Renal cortex interstitium (tissue), 11 donors: ENCODE data around the gene PRRT1B. TPM values are rescaled to one million over a fixed set of nuclear protein-coding genes. Genes with fewer than 3 reads are reported as not detected.

ENCODE experiments used
- DNase-seq, 11 donors: peaks; one replicate each; pipeline ENCODE4 v3.0.0-alpha.2; 2013; ENCODE audit warnings: low read depth in 9 of 11, low spot score in 4 of 11; ENCODE audit errors: extremely low read depth in 1 of 11
- polyA plus RNA-seq, 3 donors: library from polyadenylated mRNA; unstranded; fragments of 120-200 nt; gene quantifications; one replicate each; pipeline ENCODE4 v1.2.1, GENCODE V29; 2013; ENCODE audit not compliant: insufficient read length in 3 of 3

Gene PRRT1B
- polyA plus RNA-seq, 3 donors: 0.67 to 1.4 (median 1.1) TPM

DNA sequence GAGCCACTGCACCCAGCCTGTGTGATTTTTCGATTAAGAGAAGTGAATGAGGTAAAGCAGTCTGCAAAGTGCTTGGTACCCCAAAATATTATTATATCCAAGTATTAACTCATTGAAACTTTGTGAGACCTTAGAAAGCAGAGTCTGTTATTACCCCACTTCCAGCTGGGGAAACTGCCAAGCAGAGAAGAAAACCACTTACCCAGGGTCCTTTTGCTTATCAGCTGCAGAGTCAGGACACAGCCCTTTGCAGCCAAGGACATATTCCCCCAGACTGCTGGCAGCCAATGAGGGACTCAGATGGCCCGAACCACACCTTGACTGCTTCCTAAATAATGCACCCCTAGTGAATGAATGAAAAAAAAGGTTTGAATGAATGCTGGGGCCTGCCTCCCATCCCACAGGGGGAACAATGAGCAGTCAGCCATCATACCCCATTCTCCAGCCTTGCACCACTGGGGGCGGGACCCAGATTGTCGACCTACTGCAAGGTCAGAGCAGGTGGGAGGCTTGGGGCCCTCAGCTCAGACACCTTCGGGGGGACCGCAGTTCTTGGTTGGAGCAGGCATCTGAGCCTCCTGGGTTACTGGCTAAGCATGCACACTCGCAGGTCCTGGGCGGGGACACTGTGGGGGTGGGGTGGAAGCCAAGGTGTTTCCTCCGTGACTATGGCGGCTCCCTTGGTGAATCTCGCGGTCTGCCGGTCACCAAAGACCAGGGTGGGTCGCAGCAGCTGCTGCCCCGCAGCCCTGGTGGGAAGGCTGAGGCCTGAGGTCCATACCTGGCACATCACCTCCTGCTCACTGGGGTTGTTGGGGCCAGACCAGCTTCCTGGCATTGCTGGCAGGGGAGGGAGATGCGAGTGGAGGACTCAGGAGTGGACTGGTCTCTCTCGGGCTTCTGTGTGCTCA is 29.7 kb downstream of the PRRT1B start:
- DNase-seq: no peak

GRCh38 chr9:131575946-131576853 is 30.9 kb downstream of the PRRT1B start:
- no peak for DNase-seq

GRCh38 chr9:131577005-131578000 is 32.0 kb downstream of the PRRT1B start:
- no peak for DNase-seq

- no peak for DNase-seq
Measured at GRCh38 chr9:131578021-131578420, 32.7 kb downstream of the PRRT1B start.

DNA sequence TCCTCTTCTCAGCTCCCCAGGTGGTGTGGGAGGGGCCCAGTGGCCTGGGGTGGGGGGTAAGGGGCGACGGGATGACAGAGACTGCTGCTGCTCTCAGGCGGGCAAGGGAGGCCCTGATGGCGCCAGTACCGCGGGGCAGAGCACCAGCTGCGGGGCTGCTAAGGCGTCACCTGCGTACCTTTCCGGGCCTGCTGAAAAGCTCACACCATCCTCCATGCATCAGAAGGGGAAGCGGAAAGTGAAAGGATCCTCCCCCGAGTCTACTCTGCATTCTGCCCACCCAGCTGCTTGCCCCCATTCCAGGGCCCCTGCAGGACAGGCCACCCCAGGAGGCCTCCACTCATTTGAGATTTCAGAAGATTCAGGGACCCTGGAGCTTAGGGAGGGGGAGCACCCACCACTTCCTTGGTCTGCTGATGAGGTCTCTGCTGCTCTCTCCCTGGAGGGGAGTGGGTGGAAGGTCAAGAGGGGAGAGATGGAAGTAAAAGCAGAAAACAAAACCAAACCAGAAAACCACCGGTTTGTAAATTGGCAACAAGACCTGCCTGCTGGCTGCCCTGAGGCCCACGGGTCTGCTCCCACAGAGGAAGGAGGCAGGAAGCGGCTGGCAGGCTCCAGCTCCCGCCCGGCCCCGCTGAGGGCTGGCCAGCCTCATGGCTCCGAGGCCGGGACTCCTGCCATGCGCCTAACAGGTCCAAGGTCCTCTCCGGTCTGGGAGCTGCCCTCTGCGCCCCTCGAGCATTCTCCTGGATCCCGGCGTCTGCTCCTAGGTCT is 33.6 kb downstream of the PRRT1B start:
- no peak for DNase-seq

DNA sequence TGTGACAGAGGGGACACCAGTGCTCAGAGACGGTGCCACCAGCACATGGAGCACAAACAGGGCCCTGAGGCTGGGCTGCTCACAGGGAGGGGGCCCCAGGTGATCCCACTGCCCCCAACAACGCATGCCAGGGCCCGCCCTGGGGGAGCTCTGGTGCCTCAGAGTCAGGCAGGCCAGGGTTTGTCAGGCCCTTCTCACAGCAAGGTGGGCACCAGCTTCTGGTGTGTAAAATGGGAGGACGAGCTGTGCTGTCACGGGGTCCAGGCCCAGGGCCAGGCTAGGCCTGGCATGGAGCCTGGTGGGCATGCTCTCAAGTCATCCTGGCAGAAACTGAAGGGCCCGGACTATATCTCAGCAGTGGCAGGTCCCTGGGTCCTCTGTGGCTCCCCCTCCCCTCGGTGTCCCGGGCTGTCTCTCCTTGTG is 34.5 kb downstream of the PRRT1B start:
- no peak for DNase-seq

DNA sequence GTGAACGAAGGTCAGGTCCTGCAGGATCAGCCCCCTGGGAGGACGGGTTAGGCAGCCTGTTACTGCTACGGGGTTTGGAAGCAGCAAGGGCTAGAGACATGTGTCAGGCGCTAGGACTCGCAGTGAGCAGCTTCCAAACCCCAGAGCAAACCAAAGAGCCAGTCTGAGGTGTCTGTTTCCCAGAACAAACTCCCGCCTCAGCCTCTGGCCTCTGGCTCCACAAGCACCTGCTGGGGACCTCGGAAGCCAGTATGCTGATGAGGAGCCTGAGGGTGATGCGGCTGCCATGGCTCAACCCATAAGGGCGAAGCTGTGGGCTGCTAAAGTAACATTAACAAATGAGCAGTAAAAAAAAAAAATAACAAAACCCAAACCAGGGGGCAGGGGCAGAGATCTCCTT is 35.0 kb downstream of the PRRT1B start:
- no peak for DNase-seq

- DNase-seq: no peak
Measured at GRCh38 chr9:131582056-131582455, 36.7 kb downstream of the PRRT1B start.

GRCh38 chr9:131582466-131583336 is 37.4 kb downstream of the PRRT1B start:
- no peak for DNase-seq

- DNase-seq: no peak
Measured at GRCh38 chr9:131583337-131583645, 38.0 kb downstream of the PRRT1B start.

DNA sequence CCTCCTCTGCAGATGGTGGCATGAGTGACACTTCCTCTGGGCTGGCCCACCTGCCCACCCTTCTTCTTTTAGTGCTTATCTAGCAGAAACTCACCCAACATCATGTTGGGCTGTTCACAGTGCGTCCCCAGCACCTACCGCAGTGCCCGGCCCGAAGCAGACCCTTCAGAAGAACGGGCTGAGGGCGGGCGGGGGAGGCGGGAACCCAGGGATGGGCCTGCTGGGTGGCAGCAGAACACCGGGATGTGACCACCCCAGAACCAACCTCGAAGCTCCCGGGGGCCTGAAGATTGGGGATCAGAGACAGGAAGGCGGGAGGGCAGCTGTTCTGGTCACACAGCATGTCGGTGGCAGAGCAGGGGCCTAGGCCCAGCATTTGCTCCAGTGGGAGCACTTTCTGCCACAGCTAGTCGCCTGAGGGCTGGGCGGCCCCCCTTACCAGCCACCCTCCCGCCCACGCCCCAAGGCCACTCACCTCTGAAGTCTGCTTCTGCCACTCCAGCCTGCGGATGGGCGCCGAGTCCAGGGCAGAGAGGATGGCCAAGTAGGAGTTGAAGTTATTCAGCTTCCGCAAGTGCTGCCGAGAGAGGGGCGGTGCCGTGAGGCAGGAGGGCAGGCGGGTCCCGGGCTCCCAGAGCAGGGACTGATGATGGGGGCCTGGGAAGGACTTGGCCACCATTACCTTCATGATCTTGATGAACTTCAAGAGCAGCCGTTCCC is 38.7 kb downstream of the PRRT1B start:
- no peak for DNase-seq

GRCh38 chr9:131584858-131585257 is 39.5 kb downstream of the PRRT1B start:
- DNase-seq: no peak

DNA sequence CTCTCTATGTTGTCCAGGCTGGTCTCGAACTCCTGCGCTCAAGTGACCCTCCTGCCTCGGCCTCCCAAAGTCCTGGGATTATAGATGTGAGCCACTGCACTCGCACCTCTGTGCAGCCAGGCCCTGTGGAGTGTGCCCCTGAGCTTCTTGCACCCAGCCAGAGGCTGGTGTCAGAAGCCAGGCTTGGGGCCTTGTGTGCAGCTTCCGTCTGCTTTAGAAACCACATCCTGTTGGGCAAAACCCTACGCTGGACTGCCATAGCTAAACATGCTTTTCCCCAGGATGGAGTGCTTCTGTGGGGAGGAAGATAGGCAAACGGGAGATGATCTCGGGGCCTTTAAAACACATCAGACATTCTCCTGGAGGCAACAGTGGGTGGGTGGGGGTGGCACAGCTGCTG is 40.1 kb downstream of the PRRT1B start:
- no peak for DNase-seq

DNA sequence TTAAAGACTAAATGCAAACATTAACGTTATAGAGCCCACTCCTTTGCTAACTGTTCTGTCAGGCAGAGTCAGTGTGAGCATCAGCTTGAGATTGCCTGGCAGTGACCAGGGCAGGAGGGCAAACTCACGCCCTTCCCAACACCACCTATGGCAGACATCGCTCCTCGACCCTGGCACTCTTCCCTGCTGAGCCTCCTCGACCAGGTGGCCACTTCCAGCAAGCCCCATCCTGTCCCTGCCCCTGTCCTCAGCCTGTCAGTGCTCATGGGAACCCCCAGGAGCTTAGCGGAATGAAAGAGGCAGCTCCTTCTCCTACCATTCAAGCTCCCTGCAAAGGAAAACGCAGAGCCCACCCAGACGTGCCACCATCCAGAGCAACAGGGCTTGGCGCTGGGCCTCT is 42.0 kb downstream of the PRRT1B start:
- no peak for DNase-seq

GRCh38 chr9:131587906-131588305 is 42.6 kb downstream of the PRRT1B start:
- DNase-seq: no peak

- no peak for DNase-seq
Measured at GRCh38 chr9:131588396-131588795, 43.1 kb downstream of the PRRT1B start.
